Astrocyte (in vitro differentiated cells and primary cell): ENCODE measurements around the gene RRP12. TPM values are rescaled to one million over a fixed set of nuclear protein-coding genes. Genes with fewer than 3 reads are reported as not detected.

Source experiments
- DNase-seq: peaks from one replicate; pipeline ENCODE4 v3.0.0-alpha.2; 2010; ENCODE audit warnings: low read depth
- FAIRE-seq: peaks from 2 replicates; lab custom pipeline; 2011; peaks lifted over from hg19 to GRCh38; lab: Jason Lieb, UNC
- H2AFZ ChIP-seq: 2 replicates; pipeline ENCODE4 v1.6.0; 2012; ENCODE audit warnings: low read depth, low read length, inconsistent platforms
- H3K27ac ChIP-seq: 2 replicates; pipeline ENCODE4 v1.5.1; 2011; ENCODE audit warnings: low read depth, low read length, inconsistent platforms
- H3K27me3 ChIP-seq: 2 replicates; pipeline ENCODE4 v1.6.0; 2011; ENCODE audit warnings: low read length, inconsistent platforms; ENCODE audit not compliant: insufficient read depth
- H3K36me3 ChIP-seq: 2 replicates; pipeline ENCODE4 v1.5.1; 2011; ENCODE audit warnings: low read length, inconsistent platforms; ENCODE audit not compliant: insufficient read depth
- H3K4me1 ChIP-seq: 2 replicates; pipeline ENCODE4 v1.5.1; 2011; ENCODE audit warnings: low read length, inconsistent platforms; ENCODE audit not compliant: insufficient read depth
- H3K4me2 ChIP-seq: 2 replicates; pipeline ENCODE4 v1.6.0; 2012; ENCODE audit warnings: low read length, inconsistent platforms
- H3K4me3 ChIP-seq: 2 replicates; pipeline ENCODE4 v1.5.1; 2011; ENCODE audit warnings: low read depth, mild to moderate bottlenecking, low read length, inconsistent platforms; ENCODE audit not compliant: insufficient read depth
- H3K79me2 ChIP-seq: 2 replicates; pipeline ENCODE4 v1.6.0; 2012; ENCODE audit warnings: mild to moderate bottlenecking, low read length, inconsistent platforms; ENCODE audit not compliant: insufficient read depth
- H3K9ac ChIP-seq: 2 replicates; pipeline ENCODE4 v1.6.0; 2012; ENCODE audit warnings: mild to moderate bottlenecking, low read length, inconsistent platforms
- H3K9me3 ChIP-seq: 2 replicates; pipeline ENCODE4 v1.5.1; 2012; ENCODE audit warnings: low read depth, mild to moderate bottlenecking, low read length, inconsistent platforms; ENCODE audit not compliant: insufficient read depth
- H4K20me1 ChIP-seq: 2 replicates; pipeline ENCODE4 v1.6.0; 2012; ENCODE audit warnings: low read length, inconsistent platforms; ENCODE audit not compliant: insufficient read depth
- H3K27ac Mint-ChIP-seq: one replicate; pipeline ENCODE4 v1.8.0; 2021; ENCODE audit warnings: mild to moderate bottlenecking, mixed read lengths; ENCODE audit not compliant: unreplicated experiment
- H3K27me3 Mint-ChIP-seq: one replicate; pipeline ENCODE4 v1.8.0; 2021; ENCODE audit warnings: low read depth, mixed read lengths; ENCODE audit not compliant: unreplicated experiment
- H3K36me3 Mint-ChIP-seq: one replicate; pipeline ENCODE4 v1.8.0; 2021; ENCODE audit warnings: low read depth, mixed read lengths; ENCODE audit not compliant: unreplicated experiment
- H3K4me1 Mint-ChIP-seq: one replicate; pipeline ENCODE4 v1.8.0; 2021; ENCODE audit warnings: low read depth, mixed read lengths; ENCODE audit not compliant: unreplicated experiment
- H3K4me3 Mint-ChIP-seq: one replicate; pipeline ENCODE4 v1.8.0; 2021; ENCODE audit warnings: mild to moderate bottlenecking, moderate library complexity, mixed read lengths; ENCODE audit not compliant: unreplicated experiment
- H3K9me3 Mint-ChIP-seq: one replicate; pipeline ENCODE4 v1.8.0; 2021; ENCODE audit warnings: mild to moderate bottlenecking, mixed read lengths; ENCODE audit not compliant: unreplicated experiment
- CTCF ChIP-seq: IDR thresholded peaks from 2 replicates; pipeline ENCODE4 v1.5.1; 2011; ENCODE audit warnings: low read depth, mild to moderate bottlenecking, inconsistent platforms, low read length, moderate library complexity; ENCODE audit not compliant: insufficient read depth
- EZH2 ChIP-seq: IDR thresholded peaks from 2 replicates; pipeline ENCODE4 v1.6.1; 2012; ENCODE audit warnings: mild to moderate bottlenecking, low read length, inconsistent platforms; ENCODE audit not compliant: insufficient read depth
- total RNA-seq: library from RNA; stranded (reverse); gene quantifications from 2 replicates; pipeline ENCODE4 v1.2.1, GENCODE V29; 2021

The RRP12 gene
- total RNA-seq, 1 donor from 2014 or later: 52.1 TPM

GRCh38 chr10:97329766-97330165 lies 71.4 kb downstream of the RRP12 start:
- peaks cover 11% of the 10 kb centered on the region for H3K4me1 ChIP-seq
- Mint-ChIP-seq H3K27ac (no peak overlapping the region), H3K9me3 (peaks cover 2% of the 10 kb centered on the region), H3K36me3 (peaks cover 9% of the 10 kb centered on the region), H3K4me3 (no peak overlapping the region), H3K4me1 (peaks cover 20% of the 10 kb centered on the region), H3K27me3 (no peaks in the 10 kb centered on the region)
- TF ChIP-seq EZH2 (no peak), CTCF (no peak)
- H3K9ac ChIP-seq: no peak overlapping the region
- peaks cover 2% of the 10 kb centered on the region for H3K27me3 ChIP-seq
- H3K79me2 ChIP-seq: peaks cover 7% of the 10 kb centered on the region
- no peak overlapping the region for H3K4me2 ChIP-seq
- H3K27ac ChIP-seq: no peak overlapping the region
- no peak overlapping the region for H2AFZ ChIP-seq
- peaks cover 7% of the 10 kb centered on the region for H4K20me1 ChIP-seq
- no peaks in the 10 kb centered on the region for H3K36me3 ChIP-seq
- DNase-seq (no peak), FAIRE-seq (no peak)
- no peaks in the 10 kb centered on the region for H3K9me3 ChIP-seq
- H3K4me3 ChIP-seq: no peak overlapping the region

DNA sequence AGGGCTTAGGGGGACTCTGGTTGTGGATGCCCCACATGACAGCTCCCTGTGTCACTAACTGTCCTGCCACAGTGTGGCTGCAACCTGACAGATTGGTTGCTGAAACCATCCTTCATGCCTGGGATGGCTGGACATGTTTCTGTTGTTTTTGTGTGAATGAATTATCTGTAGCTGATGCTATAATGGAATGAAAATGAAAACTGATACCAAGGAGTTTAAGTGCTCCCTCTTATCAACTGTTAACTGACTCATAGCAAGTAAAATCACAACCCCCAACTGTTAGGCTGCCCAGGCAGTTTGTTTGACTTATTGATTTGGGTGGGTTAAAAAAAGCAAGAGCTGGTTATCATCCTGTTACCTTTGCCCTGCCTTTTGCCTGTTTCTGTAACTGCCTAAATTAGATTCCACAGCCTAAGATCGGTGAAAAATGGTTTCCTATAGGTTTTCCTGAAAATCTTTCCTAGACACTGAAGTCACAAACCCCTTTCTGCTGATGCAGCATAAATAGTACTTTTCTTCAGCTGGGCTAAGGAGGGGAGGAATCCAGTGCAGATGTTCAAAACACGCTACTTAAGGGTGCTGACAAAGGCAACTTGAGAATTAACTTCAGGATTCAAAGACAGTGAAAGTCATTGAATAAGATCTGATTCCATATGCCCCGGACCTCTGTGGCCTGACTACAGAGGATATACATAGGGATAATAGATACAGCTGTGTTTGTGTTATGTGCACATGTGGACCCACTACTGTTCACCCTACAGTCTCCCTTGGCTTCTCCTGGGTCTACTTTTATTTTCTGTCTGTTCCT lies 72.3 kb downstream of the RRP12 start:
- H3K27me3 Mint-ChIP-seq: no peaks in the 10 kb centered on the region
- H3K4me2 ChIP-seq: no peak overlapping the region
- peaks cover 2% of the 10 kb centered on the region for H3K9me3 Mint-ChIP-seq
- H3K9me3 ChIP-seq: no peaks in the 10 kb centered on the region
- peaks cover 20% of the 10 kb centered on the region for H3K4me1 Mint-ChIP-seq
- FAIRE-seq (no peak), DNase-seq (no peak)
- H3K4me3 ChIP-seq: no peak overlapping the region
- H3K27me3 ChIP-seq: peaks cover 2% of the 10 kb centered on the region
- peaks cover 9% of the 10 kb centered on the region for H3K36me3 Mint-ChIP-seq
- H4K20me1 ChIP-seq: peaks cover 7% of the 10 kb centered on the region
- no peak overlapping the region for H3K27ac Mint-ChIP-seq
- peaks cover 11% of the 10 kb centered on the region for H3K4me1 ChIP-seq
- TF ChIP-seq EZH2 (no peak), CTCF (no peak)
- no peak overlapping the region for H3K9ac ChIP-seq
- no peaks in the 10 kb centered on the region for H3K36me3 ChIP-seq
- no peak overlapping the region for H2AFZ ChIP-seq
- H3K27ac ChIP-seq: no peak overlapping the region
- no peak overlapping the region for H3K4me3 Mint-ChIP-seq
- H3K79me2 ChIP-seq: peaks cover 7% of the 10 kb centered on the region
